Measurements from ENCODE around the gene GNB5.

GNB5 gene

DNA sequence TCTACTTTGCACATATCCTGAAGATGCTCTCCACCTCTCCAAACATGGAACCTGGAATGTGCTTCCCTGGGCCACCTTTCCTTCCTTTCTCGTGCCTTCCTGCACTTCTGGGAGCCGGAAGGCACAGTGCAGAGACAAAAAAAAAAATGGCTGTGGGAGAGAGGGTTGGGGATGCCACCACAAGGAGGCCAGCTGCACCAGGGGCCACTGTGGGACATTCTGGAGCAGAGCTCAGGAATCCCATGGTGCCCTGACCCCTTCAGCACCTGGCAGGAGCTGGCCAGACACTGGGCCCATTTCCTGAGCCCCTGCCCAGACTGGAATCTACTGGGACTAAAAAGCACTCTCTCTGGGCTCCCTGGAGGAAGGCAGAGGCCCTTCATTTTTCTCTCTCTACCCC lies 70.7 kb downstream of the GNB5 start:
- TF ChIP-seq EZH2phosphoT487 (IDR thresholded peaks at IDR 0.05; ENCODE audit: borderline replicate concordance, low read length) = no peak
- TF ChIP-seq, protein P1, sequence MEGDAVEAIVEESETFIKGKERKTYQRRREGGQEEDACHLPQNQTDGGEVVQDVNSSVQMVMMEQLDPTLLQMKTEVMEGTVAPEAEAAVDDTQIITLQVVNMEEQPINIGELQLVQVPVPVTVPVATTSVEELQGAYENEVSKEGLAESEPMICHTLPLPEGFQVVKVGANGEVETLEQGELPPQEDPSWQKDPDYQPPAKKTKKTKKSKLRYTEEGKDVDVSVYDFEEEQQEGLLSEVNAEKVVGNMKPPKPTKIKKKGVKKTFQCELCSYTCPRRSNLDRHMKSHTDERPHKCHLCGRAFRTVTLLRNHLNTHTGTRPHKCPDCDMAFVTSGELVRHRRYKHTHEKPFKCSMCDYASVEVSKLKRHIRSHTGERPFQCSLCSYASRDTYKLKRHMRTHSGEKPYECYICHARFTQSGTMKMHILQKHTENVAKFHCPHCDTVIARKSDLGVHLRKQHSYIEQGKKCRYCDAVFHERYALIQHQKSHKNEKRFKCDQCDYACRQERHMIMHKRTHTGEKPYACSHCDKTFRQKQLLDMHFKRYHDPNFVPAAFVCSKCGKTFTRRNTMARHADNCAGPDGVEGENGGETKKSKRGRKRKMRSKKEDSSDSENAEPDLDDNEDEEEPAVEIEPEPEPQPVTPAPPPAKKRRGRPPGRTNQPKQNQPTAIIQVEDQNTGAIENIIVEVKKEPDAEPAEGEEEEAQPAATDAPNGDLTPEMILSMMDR (IDR thresholded peaks at IDR 0.05; ENCODE audit: low read depth, low read length, poor library complexity, severe bottlenecking) = no peak
- H3K4me3 ChIP-seq (ENCODE audit: low read length) = no peak overlapping the region
- H3K9me2 ChIP-seq (replicated peaks; ENCODE audit: control insufficient read depth, low read length) = no peaks in the 10 kb centered on the region
- H3K4me2 ChIP-seq (ENCODE audit: low read length) = no peak overlapping the region
- H4K20me1 ChIP-seq (ENCODE audit: control insufficient read depth, insufficient read depth, low read depth, low read length) = no peaks in the 10 kb centered on the region
- no peak overlapping the region for H3K27ac ChIP-seq (ENCODE audit: low read depth, low read length)
- H3K27me3 ChIP-seq (ENCODE audit: control insufficient read depth, low read length) = no peaks in the 10 kb centered on the region; the same call in 1 of the 2 replicates
- H3K36me3 ChIP-seq (ENCODE audit: control insufficient read depth, low read length) = peaks cover 5% of the 10 kb centered on the region; the same call in 1 of the 2 replicates
- H3F3A ChIP-seq (ENCODE audit: control insufficient read depth, insufficient read depth) = no peaks in the 10 kb centered on the region
- no peaks in the 10 kb centered on the region for H3K9me3 ChIP-seq (ENCODE audit: control insufficient read depth, insufficient read depth, low read length)
- H3K4me1 ChIP-seq (ENCODE audit: control insufficient read depth, low read length) = no peaks in the 10 kb centered on the region
- H3K79me2 ChIP-seq (ENCODE audit: control insufficient read depth, low read length) = no peaks in the 10 kb centered on the region

DNA sequence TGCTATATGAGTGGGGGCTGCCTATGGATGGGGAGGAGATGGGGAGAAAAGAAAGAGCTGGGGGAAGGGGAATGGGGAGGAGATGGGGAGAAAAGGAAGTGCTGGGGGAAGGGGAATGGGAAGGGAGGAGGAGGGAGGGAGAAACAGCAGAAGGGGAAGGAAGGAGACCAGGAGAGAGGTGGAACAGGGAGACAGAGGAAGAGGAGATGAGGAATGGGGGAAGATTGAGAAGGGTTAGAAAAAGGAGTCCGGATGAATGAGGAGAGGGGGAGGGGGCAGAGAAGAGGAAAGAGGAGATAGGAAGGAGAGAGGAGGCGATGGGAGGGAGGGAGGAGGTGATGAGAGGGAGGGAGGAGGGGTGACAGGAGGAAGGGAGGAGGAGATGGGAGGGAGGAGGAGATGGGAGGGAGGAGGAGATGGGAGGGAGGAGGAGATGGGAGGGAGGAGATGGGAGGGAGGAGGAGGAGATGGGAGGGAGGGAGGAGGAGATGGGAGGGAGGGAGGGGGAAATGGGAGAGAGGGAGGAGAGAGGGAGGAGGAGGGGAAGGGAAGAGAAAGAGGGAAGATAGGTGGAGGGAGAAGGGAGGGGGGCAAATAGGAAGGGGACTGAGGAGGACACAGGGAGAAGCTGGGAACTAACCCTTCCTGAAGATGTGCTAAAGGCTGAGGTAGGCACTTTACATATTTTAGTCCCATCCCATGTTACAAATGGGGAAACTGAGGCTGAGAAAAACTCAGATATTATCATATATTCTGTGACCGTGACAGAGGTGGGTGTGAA lies 72.0 kb downstream of the GNB5 start:
- Histone ChIP-seq H3K36me3 (ENCODE audit: control insufficient read depth, low read length) (peaks cover 5% of the 10 kb centered on the region; the same call in 1 of the 2 replicates), H3K79me2 (ENCODE audit: control insufficient read depth, low read length) (no peaks in the 10 kb centered on the region), H3K4me2 (ENCODE audit: low read length) (no peak overlapping the region), H3K27me3 (ENCODE audit: control insufficient read depth, low read length) (peaks cover 9% of the 10 kb centered on the region), H3K9me2 (replicated peaks; ENCODE audit: control insufficient read depth, low read length) (no peaks in the 10 kb centered on the region), H3K4me3 (ENCODE audit: low read length) (no peak overlapping the region), H3K9me3 (ENCODE audit: control insufficient read depth, insufficient read depth, low read length) (no peaks in the 10 kb centered on the region), H3F3A (ENCODE audit: control insufficient read depth, insufficient read depth) (no peaks in the 10 kb centered on the region), H3K4me1 (ENCODE audit: control insufficient read depth, low read length) (no peaks in the 10 kb centered on the region), H3K27ac (ENCODE audit: low read depth, low read length) (no peak overlapping the region), H4K20me1 (ENCODE audit: control insufficient read depth, insufficient read depth, low read depth, low read length) (no peaks in the 10 kb centered on the region)
- TF ChIP-seq, protein P1 (IDR thresholded peaks at IDR 0.05; ENCODE audit: low read depth, low read length, poor library complexity, severe bottlenecking) = no peak
- TF ChIP-seq EZH2phosphoT487 (IDR thresholded peaks at IDR 0.05; ENCODE audit: borderline replicate concordance, low read length) = no peak

DNA sequence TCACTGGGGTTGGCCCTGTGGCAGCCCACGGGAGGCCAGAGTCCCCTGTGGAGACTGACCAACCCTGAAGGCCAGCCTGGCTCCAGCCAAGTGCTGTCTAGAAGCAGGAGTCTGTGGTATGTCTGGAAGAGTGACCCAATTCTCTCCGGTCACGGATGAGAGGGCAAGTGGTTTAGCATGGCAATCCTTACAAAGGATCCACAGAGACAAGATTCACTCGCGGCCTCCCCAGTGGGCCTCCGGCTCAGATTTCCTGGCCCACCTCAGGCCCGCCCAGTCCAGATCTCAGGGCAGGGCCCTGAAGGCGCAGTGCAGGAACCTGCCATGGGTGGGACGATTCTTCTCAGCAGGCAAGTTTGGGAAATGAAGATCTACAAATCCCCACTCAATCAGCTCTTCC lies 73.6 kb downstream of the GNB5 start:
- H3F3A ChIP-seq (ENCODE audit: control insufficient read depth, insufficient read depth) = no peaks in the 10 kb centered on the region
- no peaks in the 10 kb centered on the region for H3K9me3 ChIP-seq (ENCODE audit: control insufficient read depth, insufficient read depth, low read length)
- H3K4me3 ChIP-seq (ENCODE audit: low read length) = no peak overlapping the region
- no peaks in the 10 kb centered on the region for H3K79me2 ChIP-seq (ENCODE audit: control insufficient read depth, low read length)
- H3K4me1 ChIP-seq (ENCODE audit: control insufficient read depth, low read length) = no peaks in the 10 kb centered on the region
- peaks cover 4% of the 10 kb centered on the region; the same call in 1 of the 2 replicates for H3K36me3 ChIP-seq (ENCODE audit: control insufficient read depth, low read length)
- H3K4me2 ChIP-seq (ENCODE audit: low read length) = no peak overlapping the region
- no peak for TF ChIP-seq EZH2phosphoT487 (IDR thresholded peaks at IDR 0.05; ENCODE audit: borderline replicate concordance, low read length)
- TF ChIP-seq, protein P1 (IDR thresholded peaks at IDR 0.05; ENCODE audit: low read depth, low read length, poor library complexity, severe bottlenecking) = no peak
- H3K27me3 ChIP-seq (ENCODE audit: control insufficient read depth, low read length) = peaks cover 15% of the 10 kb centered on the region
- H4K20me1 ChIP-seq (ENCODE audit: control insufficient read depth, insufficient read depth, low read depth, low read length) = no peaks in the 10 kb centered on the region
- no peaks in the 10 kb centered on the region for H3K9me2 ChIP-seq (replicated peaks; ENCODE audit: control insufficient read depth, low read length)
- H3K27ac ChIP-seq (ENCODE audit: low read depth, low read length) = no peak overlapping the region
